HepG2 (cell line): ENCODE data around the gene CTNNBIP1. TPM values are rescaled to one million over a fixed set of nuclear protein-coding genes. Genes with fewer than 3 reads are reported as not detected.

Experiments used
- EZH2 ChIP-seq: conservative IDR thresholded peaks from 2 replicates; pipeline ENCODE4 v1.6.1; 2012; ENCODE audit warnings: mild to moderate bottlenecking, low read depth, low read length, moderate library complexity
- FOXM1 ChIP-seq: sonication (generic); formaldehyde crosslinking; IDR thresholded peaks from 2 replicates; pipeline ENCODE4 v1.5.0; 2020; ENCODE audit warnings: missing genetic modification reagents
- HDAC2 ChIP-seq: sonication (generic); formaldehyde crosslinking; IDR thresholded peaks from 2 replicates; pipeline ENCODE4 v1.4.0; 2020; ENCODE audit warnings: missing genetic modification reagents
- KAT7 ChIP-seq: IDR thresholded peaks from 2 replicates; pipeline ENCODE4 v1.6.1; 2018; ENCODE audit warnings: borderline replicate concordance, missing compliant biosample characterization
- KLF9 ChIP-seq: IDR thresholded peaks from 2 replicates; pipeline ENCODE4 v1.6.1; 2016; ENCODE audit warnings: low read depth
- MTF1 ChIP-seq: sonication (generic); formaldehyde crosslinking; IDR thresholded peaks from 2 replicates; pipeline ENCODE4 v1.5.0; 2020; ENCODE audit warnings: missing genetic modification reagents
- MTF2 ChIP-seq: sonication (generic); formaldehyde crosslinking; IDR thresholded peaks from 2 replicates; pipeline ENCODE4 v1.5.0; 2020; ENCODE audit warnings: missing genetic modification reagents, borderline replicate concordance
- NCOA1 ChIP-seq: sonication (generic); formaldehyde crosslinking; IDR thresholded peaks from 2 replicates; pipeline ENCODE4 v1.9.0; 2021; ENCODE audit warnings: missing genetic modification reagents
- NFKBIZ ChIP-seq: IDR thresholded peaks from 2 replicates; pipeline ENCODE4 v1.6.1; 2018; ENCODE audit warnings: missing genetic modification reagents, missing compliant biosample characterization
- NKX3-1 ChIP-seq: sonication (generic); formaldehyde crosslinking; IDR thresholded peaks from 2 replicates; pipeline ENCODE4 v1.5.0; 2020; ENCODE audit warnings: missing genetic modification reagents
- RFX1 ChIP-seq: fragments of 450-650 bp; IDR thresholded peaks from 2 replicates; pipeline ENCODE4 v1.6.1; 2017
- RXRA ChIP-seq: sonication (generic); formaldehyde crosslinking; IDR thresholded peaks from 2 replicates; pipeline ENCODE4 v1.5.1; 2020; ENCODE audit warnings: missing genetic modification reagents
- SMARCE1 ChIP-seq: fragments of 450-650 bp; IDR thresholded peaks from 2 replicates; pipeline ENCODE4 v1.6.1; 2017; ENCODE audit warnings: borderline replicate concordance
- SP2 ChIP-seq: sonication (generic); formaldehyde crosslinking; IDR thresholded peaks from 2 replicates; pipeline ENCODE4 v1.5.1; 2020; ENCODE audit warnings: mild to moderate bottlenecking, missing genetic modification reagents
- ZNF296 ChIP-seq: sonication (generic); formaldehyde crosslinking; conservative IDR thresholded peaks from 2 replicates; pipeline ENCODE4 v1.5.0; 2020; ENCODE audit warnings: mild to moderate bottlenecking, missing genetic modification reagents
- ZNF484 ChIP-seq: sonication (generic); formaldehyde crosslinking; IDR thresholded peaks from 2 replicates; pipeline ENCODE4 v1.5.1; 2020; ENCODE audit warnings: mild to moderate bottlenecking, low read depth, missing genetic modification reagents, borderline replicate concordance
- ZNF510 ChIP-seq: sonication (generic); formaldehyde crosslinking; IDR thresholded peaks from 2 replicates; pipeline ENCODE4 v1.4.0; 2020; ENCODE audit warnings: low read depth, mild to moderate bottlenecking, missing genetic modification reagents
- ZNF772 ChIP-seq: sonication (generic); formaldehyde crosslinking; IDR thresholded peaks from 2 replicates; pipeline ENCODE4 v1.5.0; 2020; ENCODE audit warnings: mild to moderate bottlenecking, missing genetic modification reagents
- polyA plus RNA-seq, 8 experiments: library from polyadenylated mRNA; depleted of rRNA in 3 of 8; stranded (reverse) in 7 of 8; unstranded in 1 of 8; fragments of >200 nt; fragmentation: Illumina TruSeq in 4 of 8; extraction: Trizol in 4 of 8; gene quantifications; 2 replicates each; pipeline versions ENCODE4 v1.2.1 to v1.2.3, GENCODE V29; 2011 to 2016; ENCODE audit warnings: low read depth in 4 of 8, missing spikeins in 1 of 8, mixed read lengths in 1 of 8; ENCODE audit not compliant: insufficient read depth in 1 of 8
- total RNA-seq, 5 experiments: library from RNA; depleted of rRNA; stranded (reverse); fragments of >200 nt; fragmentation: Illumina TruSeq; extraction: Trizol; gene quantifications; 2 replicates each; pipeline ENCODE4 v1.2.3, GENCODE V29; 2016; ENCODE audit warnings: low read depth in 1 of 5
- TF ChIP-seq, protein P1 (sequence below): sonication (generic); formaldehyde crosslinking; IDR thresholded peaks from 2 replicates; pipeline ENCODE4 v1.5.0; 2020; ENCODE audit warnings: mild to moderate bottlenecking, missing genetic modification reagents
- TF ChIP-seq, protein P2 (sequence below): sonication (generic); formaldehyde crosslinking; IDR thresholded peaks from 2 replicates; pipeline ENCODE4 v1.4.0; 2020; ENCODE audit warnings: mild to moderate bottlenecking, missing genetic modification reagents, borderline replicate concordance
- TF ChIP-seq, protein P3 (sequence below): sonication (generic); formaldehyde crosslinking; IDR thresholded peaks from 2 replicates; pipeline ENCODE4 v1.8.0; 2022; ENCODE audit warnings: low read depth, missing genetic modification reagents
- TF ChIP-seq, protein P4 (sequence below): sonication (generic); formaldehyde crosslinking; IDR thresholded peaks from 2 replicates; pipeline ENCODE4 v1.4.0; 2020; ENCODE audit warnings: missing genetic modification reagents, borderline replicate concordance

The CTNNBIP1 gene
- total and polyA plus RNA-seq, 2 of the 13 experiments (the other 11 are each of a cell fraction or from before 2014, with no cell fraction given): 71.7 to 83.0 TPM

DNA sequence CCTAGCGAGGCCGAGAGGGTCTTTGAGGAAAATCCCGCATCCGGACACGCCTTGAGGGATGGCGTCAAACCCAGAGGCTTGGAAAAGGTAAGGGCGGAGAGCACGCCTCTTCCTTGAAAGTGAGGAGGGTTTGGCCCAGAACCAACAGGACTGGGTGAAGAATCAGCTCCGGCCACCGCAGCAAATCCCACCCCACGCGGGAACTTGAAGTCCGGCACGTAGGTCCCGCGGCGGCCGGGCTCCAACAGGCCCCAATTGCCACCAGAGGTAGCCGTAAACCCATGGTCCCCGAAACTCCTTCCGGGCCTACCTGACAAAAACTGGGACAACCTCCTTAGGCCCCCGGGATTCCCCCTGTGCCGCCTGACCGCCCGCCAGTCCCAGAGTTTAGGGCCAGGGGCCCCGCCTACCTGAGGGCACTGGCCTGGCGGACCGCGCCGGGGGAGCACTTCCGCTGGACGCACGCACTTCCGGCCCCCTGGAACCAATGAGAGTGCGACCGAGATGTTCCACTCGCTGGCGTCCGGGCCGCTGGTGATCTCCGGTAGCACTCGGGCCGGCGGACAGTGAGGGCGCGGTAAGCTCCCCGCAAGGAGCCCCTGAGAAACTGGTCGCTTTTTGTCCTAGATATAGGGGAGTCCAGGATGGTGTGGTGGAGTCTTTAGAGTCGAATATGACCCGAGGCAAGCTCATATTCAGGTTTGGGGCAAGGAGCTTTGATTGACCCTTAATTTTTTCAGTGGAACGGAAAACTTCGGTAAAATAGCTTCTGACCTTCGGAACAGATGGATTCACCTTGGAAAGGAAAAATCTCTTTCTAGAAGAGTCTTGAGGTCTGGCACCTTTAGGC, 33.1 kb upstream of the CTNNBIP1 start, which contains the start of the genes LZIC and NMNAT1 (continued):
- TF ChIP-seq, protein P1, sequence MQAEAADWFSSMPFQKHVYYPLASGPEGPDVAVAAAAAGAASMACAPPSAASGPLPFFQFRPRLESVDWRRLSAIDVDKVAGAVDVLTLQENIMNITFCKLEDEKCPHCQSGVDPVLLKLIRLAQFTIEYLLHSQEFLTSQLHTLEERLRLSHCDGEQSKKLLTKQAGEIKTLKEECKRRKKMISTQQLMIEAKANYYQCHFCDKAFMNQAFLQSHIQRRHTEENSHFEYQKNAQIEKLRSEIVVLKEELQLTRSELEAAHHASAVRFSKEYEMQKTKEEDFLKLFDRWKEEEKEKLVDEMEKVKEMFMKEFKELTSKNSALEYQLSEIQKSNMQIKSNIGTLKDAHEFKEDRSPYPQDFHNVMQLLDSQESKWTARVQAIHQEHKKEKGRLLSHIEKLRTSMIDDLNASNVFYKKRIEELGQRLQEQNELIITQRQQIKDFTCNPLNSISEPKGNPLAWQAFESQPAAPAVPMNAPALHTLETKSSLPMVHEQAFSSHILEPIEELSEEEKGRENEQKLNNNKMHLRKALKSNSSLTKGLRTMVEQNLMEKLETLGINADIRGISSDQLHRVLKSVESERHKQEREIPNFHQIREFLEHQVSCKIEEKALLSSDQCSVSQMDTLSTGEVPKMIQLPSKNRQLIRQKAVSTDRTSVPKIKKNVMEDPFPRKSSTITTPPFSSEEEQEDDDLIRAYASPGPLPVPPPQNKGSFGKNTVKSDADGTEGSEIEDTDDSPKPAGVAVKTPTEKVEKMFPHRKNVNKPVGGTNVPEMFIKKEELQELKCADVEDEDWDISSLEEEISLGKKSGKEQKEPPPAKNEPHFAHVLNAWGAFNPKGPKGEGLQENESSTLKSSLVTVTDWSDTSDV (CRISPR knock-in tag): peak; percentile 57; the same call in 1 of the 2 replicates
- TF ChIP-seq HDAC2 (CRISPR knock-in tag) (peak; percentile 92), NKX3-1 (CRISPR knock-in tag) (peak; percentile 84), SP2 (CRISPR knock-in tag) (peak; percentile 82), ZNF484 (CRISPR knock-in tag) (no peak), ZNF510 (CRISPR knock-in tag) (no peak; the same call in 1 of the 2 replicates), FOXM1 (CRISPR knock-in tag) (peak; percentile 74), RXRA (CRISPR knock-in tag) (peak; percentile 89), MTF2 (peak; percentile 57; the same call in 1 of the 2 replicates), SMARCE1 (no peak), ZNF772 (CRISPR knock-in tag) (peak; percentile 83), KLF9 (CRISPR knock-in tag) (peak; percentile 98), NCOA1 (CRISPR knock-in tag) (no peak), MTF1 (0 out of 2 replicates have a peak, but pooled peaks have one; percentile 36), EZH2 (no peak), NFKBIZ (CRISPR knock-in tag) (no peak; the same call in 1 of the 2 replicates), KAT7 (peak; percentile 96; the same call in 1 of the 2 replicates), RFX1 (no peak), ZNF296 (CRISPR knock-in tag) (no peak)
- TF ChIP-seq, protein P2, sequence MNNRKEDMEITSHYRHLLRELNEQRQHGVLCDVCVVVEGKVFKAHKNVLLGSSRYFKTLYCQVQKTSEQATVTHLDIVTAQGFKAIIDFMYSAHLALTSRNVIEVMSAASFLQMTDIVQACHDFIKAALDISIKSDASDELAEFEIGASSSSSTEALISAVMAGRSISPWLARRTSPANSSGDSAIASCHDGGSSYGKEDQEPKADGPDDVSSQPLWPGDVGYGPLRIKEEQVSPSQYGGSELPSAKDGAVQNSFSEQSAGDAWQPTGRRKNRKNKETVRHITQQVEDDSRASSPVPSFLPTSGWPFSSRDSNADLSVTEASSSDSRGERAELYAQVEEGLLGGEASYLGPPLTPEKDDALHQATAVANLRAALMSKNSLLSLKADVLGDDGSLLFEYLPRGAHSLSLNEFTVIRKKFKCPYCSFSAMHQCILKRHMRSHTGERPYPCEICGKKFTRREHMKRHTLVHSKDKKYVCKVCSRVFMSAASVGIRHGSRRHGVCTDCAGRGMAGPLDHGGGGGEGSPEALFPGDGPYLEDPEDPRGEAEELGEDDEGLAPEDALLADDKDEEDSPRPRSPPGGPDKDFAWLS (CRISPR knock-in tag): no peak
- TF ChIP-seq, protein P3, sequence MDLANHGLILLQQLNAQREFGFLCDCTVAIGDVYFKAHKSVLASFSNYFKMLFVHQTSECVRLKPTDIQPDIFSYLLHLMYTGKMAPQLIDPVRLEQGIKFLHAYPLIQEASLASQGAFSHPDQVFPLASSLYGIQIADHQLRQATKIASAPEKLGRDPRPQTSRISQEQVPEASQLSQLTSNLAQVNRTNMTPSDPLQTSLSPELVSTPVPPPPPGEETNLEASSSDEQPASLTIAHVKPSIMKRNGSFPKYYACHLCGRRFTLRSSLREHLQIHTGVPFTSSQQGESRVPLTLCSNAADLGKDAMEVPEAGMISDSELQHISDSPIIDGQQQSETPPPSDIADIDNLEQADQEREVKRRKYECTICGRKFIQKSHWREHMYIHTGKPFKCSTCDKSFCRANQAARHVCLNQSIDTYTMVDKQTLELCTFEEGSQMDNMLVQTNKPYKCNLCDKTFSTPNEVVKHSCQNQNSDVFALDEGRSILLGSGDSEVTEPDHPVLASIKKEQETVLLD (CRISPR knock-in tag): peak; percentile 81
- TF ChIP-seq, protein P4, sequence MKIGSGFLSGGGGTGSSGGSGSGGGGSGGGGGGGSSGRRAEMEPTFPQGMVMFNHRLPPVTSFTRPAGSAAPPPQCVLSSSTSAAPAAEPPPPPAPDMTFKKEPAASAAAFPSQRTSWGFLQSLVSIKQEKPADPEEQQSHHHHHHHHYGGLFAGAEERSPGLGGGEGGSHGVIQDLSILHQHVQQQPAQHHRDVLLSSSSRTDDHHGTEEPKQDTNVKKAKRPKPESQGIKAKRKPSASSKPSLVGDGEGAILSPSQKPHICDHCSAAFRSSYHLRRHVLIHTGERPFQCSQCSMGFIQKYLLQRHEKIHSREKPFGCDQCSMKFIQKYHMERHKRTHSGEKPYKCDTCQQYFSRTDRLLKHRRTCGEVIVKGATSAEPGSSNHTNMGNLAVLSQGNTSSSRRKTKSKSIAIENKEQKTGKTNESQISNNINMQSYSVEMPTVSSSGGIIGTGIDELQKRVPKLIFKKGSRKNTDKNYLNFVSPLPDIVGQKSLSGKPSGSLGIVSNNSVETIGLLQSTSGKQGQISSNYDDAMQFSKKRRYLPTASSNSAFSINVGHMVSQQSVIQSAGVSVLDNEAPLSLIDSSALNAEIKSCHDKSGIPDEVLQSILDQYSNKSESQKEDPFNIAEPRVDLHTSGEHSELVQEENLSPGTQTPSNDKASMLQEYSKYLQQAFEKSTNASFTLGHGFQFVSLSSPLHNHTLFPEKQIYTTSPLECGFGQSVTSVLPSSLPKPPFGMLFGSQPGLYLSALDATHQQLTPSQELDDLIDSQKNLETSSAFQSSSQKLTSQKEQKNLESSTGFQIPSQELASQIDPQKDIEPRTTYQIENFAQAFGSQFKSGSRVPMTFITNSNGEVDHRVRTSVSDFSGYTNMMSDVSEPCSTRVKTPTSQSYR (CRISPR knock-in tag): peak; percentile 38; the same call in 1 of the 2 replicates
